ENCODE results near the gene PLEKHN1.

The PLEKHN1 gene

DNA sequence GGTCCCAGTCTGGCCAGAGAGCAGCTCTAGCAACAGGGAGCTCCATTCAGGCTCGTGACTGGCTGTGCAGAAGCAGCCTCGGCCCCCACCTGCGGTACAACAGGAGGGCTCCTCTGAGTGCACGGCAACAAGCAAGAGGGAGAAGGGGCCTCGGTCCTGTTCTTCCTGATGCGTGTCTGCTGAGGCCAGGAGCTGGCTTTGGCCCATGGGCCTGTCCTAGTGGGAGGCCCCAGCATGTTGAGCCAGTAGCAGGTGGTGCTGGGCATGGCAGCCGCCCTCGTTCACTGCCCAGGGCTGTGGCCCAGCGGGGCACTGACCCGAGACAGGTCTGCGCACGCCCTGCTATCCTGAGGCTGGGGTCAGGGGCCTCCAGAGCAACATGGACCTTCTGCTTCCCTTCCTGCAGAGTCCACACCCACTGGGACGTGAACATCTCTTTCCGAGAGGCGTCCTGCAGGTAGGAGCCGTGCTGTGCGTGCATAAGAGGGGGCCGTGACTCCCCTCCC lies 35.6 kb upstream of the PLEKHN1 start:
- Histone ChIP-seq H3K36me3 (ENCODE audit: control insufficient read depth, insufficient read depth, low read length) (no peaks in the 10 kb centered on the region), H3K27me3 (ENCODE audit: control insufficient read depth, insufficient read depth, low read length, poor library complexity, severe bottlenecking) (peaks cover 94% of the 10 kb centered on the region), H3K4me1 (ENCODE audit: control insufficient read depth, insufficient read depth, low read length) (peaks cover 23% of the 10 kb centered on the region), H3K27ac (ENCODE audit: insufficient read depth, low read depth, low read length, poor library complexity, severe bottlenecking) (no peak overlapping the region), H3K9me3 (ENCODE audit: control insufficient read depth, low read length) (no peaks in the 10 kb centered on the region), H3K4me3 (ENCODE audit: insufficient read depth, low read depth, low read length) (no peak overlapping the region)
- WGBS, 2 experiments = 68 to 69% methylated on average over 18 of the region's 18 CpGs

DNA sequence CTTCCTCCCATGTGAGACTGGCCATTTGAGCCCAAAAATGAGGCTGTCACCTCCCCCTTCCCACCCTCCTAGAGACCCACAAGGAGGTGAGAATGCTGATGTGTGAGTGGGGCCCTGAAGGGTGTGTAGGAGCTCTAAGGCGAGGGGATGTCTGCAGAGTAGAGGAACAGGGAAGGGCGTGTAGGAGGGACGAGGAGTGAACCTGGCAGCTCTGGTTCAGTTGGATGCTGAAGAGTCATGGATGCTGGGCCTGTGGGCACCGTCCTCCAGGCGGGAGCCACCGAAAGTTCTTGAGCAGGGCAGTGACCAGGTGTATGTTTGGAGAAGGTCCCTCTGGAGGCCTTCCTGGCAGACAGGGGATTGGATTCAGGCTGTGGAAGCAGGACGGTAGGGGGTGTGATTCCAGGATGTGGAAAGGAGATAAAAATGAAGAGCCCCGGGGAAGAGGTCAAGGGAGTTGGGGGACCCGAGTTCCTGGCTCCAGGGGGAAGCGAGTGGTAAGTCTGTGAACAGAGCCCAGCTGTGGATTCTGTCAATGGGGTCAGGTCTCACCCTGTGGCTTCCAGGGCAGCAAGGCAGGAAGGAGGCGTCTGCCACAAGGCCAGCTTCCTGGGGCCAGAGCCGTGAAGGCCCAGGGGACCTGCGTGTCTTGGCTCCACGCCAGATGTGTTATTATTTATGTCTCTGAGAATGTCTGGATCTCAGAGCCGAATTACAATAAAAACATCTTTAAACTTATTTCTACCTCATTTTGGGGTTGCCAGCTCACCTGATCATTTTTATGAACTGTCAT lies 34.7 kb upstream of the PLEKHN1 start:
- WGBS, 2 experiments = 71% methylated on average over 15 of the region's 15 CpGs
- Histone ChIP-seq H3K36me3 (ENCODE audit: control insufficient read depth, insufficient read depth, low read length) (no peaks in the 10 kb centered on the region), H3K27me3 (ENCODE audit: control insufficient read depth, insufficient read depth, low read length, poor library complexity, severe bottlenecking) (peaks cover 94% of the 10 kb centered on the region), H3K9me3 (ENCODE audit: control insufficient read depth, low read length) (no peaks in the 10 kb centered on the region), H3K4me1 (ENCODE audit: control insufficient read depth, insufficient read depth, low read length) (peaks cover 22% of the 10 kb centered on the region), H3K4me3 (ENCODE audit: insufficient read depth, low read depth, low read length) (no peak overlapping the region), H3K27ac (ENCODE audit: insufficient read depth, low read depth, low read length, poor library complexity, severe bottlenecking) (no peak overlapping the region)

- H3K4me3 ChIP-seq (ENCODE audit: insufficient read depth, low read depth, low read length) = no peak overlapping the region
- H3K4me1 ChIP-seq (ENCODE audit: control insufficient read depth, insufficient read depth, low read length) = peaks cover 22% of the 10 kb centered on the region
- H3K36me3 ChIP-seq (ENCODE audit: control insufficient read depth, insufficient read depth, low read length) = no peaks in the 10 kb centered on the region
- no peak overlapping the region for H3K27ac ChIP-seq (ENCODE audit: insufficient read depth, low read depth, low read length, poor library complexity, severe bottlenecking)
- H3K27me3 ChIP-seq (ENCODE audit: control insufficient read depth, insufficient read depth, low read length, poor library complexity, severe bottlenecking) = peaks cover 94% of the 10 kb centered on the region
- WGBS, 2 experiments = 43 to 44% methylated on average over 16 of the region's 16 CpGs
- H3K9me3 ChIP-seq (ENCODE audit: control insufficient read depth, low read length) = no peaks in the 10 kb centered on the region
Measured at GRCh38 chr1:932173-932510, 34.1 kb upstream of the PLEKHN1 start.

DNA sequence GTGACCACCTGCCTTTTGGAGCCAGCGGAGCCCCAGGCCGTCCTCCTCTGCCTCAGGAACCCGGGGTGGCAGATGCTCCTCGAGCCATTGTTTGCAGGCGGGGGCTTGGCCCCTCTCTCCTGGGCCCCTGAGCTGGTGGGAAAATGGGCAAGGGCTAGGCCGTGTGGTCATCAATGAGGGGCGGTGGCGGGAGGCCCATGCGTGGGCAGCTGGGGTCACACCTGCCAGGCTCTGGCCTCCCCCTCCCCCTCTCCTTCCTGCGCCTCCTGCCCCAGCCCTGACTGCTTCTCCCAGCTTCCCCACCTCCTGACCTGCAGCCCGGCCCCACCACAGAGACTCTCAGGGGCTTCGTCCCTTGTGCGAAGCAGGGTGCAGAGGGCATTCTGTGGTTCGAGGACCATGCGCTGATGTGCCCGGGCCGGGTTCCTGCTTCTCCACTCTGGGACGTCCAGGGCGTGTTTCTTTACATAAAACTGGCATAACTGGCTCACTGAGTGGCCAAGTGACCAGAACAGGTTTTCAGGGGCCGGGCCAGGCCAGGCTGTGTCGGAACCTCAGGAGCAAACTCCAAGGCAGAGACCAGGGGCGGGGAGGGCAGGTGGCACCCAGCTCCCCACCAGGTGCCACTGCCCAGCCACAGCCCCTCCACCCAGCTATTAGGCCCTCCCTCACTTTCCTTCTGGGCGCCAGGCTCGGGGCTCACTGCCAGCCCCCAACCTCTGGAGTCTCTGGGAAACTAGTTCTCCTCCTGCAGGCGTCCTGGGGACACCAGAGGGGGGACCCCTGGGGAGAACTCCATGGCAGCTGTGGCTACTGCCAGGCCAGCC lies 33.3 kb upstream of the PLEKHN1 start:
- no peak overlapping the region for H3K27ac ChIP-seq (ENCODE audit: insufficient read depth, low read depth, low read length, poor library complexity, severe bottlenecking)
- no peaks in the 10 kb centered on the region for H3K9me3 ChIP-seq (ENCODE audit: control insufficient read depth, low read length)
- H3K4me1 ChIP-seq (ENCODE audit: control insufficient read depth, insufficient read depth, low read length) = peaks cover 22% of the 10 kb centered on the region
- WGBS, 2 experiments = 75 to 77% methylated on average over 25 of the region's 25 CpGs
- peaks cover 94% of the 10 kb centered on the region for H3K27me3 ChIP-seq (ENCODE audit: control insufficient read depth, insufficient read depth, low read length, poor library complexity, severe bottlenecking)
- no peak overlapping the region for H3K4me3 ChIP-seq (ENCODE audit: insufficient read depth, low read depth, low read length)
- H3K36me3 ChIP-seq (ENCODE audit: control insufficient read depth, insufficient read depth, low read length) = no peaks in the 10 kb centered on the region

DNA sequence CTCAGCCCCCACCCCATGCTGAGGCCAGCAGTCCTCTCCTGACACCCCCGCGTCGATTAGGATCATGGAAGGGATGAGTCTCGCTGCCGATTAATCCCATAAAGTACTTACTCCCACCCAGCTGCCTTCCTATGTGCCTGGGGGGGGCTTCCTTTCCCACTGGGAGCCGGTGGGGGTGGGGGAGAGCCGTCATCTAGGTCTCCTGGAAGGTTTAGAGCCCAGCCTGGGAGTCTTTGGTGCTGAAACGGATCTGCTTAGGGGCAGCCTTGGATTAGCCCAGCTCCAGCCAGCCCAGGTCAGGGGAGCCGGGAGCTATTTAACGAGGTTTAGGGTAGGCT lies 32.7 kb upstream of the PLEKHN1 start:
- no peaks in the 10 kb centered on the region for H3K9me3 ChIP-seq (ENCODE audit: control insufficient read depth, low read length)
- 33 to 38% methylated on average over 10 of the region's 10 CpGs for WGBS, 2 experiments
- no peak overlapping the region for H3K4me3 ChIP-seq (ENCODE audit: insufficient read depth, low read depth, low read length)
- H3K27me3 ChIP-seq (ENCODE audit: control insufficient read depth, insufficient read depth, low read length, poor library complexity, severe bottlenecking) = peaks cover 94% of the 10 kb centered on the region
- H3K36me3 ChIP-seq (ENCODE audit: control insufficient read depth, insufficient read depth, low read length) = no peaks in the 10 kb centered on the region
- H3K4me1 ChIP-seq (ENCODE audit: control insufficient read depth, insufficient read depth, low read length) = peaks cover 25% of the 10 kb centered on the region
- no peak overlapping the region for H3K27ac ChIP-seq (ENCODE audit: insufficient read depth, low read depth, low read length, poor library complexity, severe bottlenecking)

DNA sequence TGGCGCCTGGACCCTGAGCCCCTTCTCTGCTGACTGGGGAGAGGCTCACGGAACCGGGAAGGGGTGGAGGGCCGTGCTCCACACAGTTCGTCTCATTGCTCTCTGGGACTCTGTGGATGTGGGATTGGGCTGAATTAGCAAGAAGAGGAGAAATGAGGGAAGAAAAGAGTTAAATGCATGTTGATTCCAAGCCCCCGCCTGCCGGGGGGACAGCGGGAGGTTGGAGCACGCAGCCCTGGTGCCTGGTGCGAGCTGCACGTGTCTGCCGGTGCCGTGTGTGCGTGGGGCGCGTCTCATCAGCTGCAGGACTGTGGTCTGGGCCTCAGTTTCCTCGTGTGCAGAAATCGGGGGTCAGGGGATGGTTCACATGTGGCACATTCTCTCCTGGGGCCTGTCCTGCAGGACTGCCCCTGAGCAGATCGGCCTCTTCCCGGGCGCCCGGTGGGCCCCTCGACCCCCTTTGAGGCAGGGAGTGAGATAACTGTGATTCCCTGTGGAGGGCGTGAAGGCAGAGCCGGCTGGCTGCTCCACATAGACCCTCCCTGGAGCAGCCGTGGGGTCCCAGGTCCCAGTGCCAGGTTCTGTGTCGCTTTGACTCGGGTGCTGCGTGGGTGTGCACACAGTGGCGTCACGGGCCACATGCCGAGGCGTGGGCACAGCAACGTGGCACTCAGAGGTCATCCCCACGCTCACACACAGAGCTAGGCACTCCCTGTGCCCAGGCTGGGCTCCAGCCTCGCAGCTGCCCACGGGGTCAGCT lies 31.1 kb upstream of the PLEKHN1 start:
- no peak overlapping the region for H3K27ac ChIP-seq (ENCODE audit: insufficient read depth, low read depth, low read length, poor library complexity, severe bottlenecking)
- H3K4me3 ChIP-seq (ENCODE audit: insufficient read depth, low read depth, low read length) = no peak overlapping the region
- no peaks in the 10 kb centered on the region for H3K36me3 ChIP-seq (ENCODE audit: control insufficient read depth, insufficient read depth, low read length)
- peaks cover 94% of the 10 kb centered on the region for H3K27me3 ChIP-seq (ENCODE audit: control insufficient read depth, insufficient read depth, low read length, poor library complexity, severe bottlenecking)
- 16 to 18% methylated on average over 37 of the region's 37 CpGs for WGBS, 2 experiments
- H3K4me1 ChIP-seq (ENCODE audit: control insufficient read depth, insufficient read depth, low read length) = peaks cover 39% of the 10 kb centered on the region
- no peaks in the 10 kb centered on the region for H3K9me3 ChIP-seq (ENCODE audit: control insufficient read depth, low read length)

GRCh38 chr1:935751-936231 lies 30.5 kb upstream of the PLEKHN1 start:
- Histone ChIP-seq H3K36me3 (ENCODE audit: control insufficient read depth, insufficient read depth, low read length) (no peaks in the 10 kb centered on the region), H3K9me3 (ENCODE audit: control insufficient read depth, low read length) (no peaks in the 10 kb centered on the region), H3K27me3 (ENCODE audit: control insufficient read depth, insufficient read depth, low read length, poor library complexity, severe bottlenecking) (peaks cover 94% of the 10 kb centered on the region), H3K27ac (ENCODE audit: insufficient read depth, low read depth, low read length, poor library complexity, severe bottlenecking) (no peak overlapping the region), H3K4me3 (ENCODE audit: insufficient read depth, low read depth, low read length) (no peak overlapping the region), H3K4me1 (ENCODE audit: control insufficient read depth, insufficient read depth, low read length) (peaks cover 43% of the 10 kb centered on the region)
- WGBS, 2 experiments = 4% methylated on average over 30 of the region's 30 CpGs

DNA sequence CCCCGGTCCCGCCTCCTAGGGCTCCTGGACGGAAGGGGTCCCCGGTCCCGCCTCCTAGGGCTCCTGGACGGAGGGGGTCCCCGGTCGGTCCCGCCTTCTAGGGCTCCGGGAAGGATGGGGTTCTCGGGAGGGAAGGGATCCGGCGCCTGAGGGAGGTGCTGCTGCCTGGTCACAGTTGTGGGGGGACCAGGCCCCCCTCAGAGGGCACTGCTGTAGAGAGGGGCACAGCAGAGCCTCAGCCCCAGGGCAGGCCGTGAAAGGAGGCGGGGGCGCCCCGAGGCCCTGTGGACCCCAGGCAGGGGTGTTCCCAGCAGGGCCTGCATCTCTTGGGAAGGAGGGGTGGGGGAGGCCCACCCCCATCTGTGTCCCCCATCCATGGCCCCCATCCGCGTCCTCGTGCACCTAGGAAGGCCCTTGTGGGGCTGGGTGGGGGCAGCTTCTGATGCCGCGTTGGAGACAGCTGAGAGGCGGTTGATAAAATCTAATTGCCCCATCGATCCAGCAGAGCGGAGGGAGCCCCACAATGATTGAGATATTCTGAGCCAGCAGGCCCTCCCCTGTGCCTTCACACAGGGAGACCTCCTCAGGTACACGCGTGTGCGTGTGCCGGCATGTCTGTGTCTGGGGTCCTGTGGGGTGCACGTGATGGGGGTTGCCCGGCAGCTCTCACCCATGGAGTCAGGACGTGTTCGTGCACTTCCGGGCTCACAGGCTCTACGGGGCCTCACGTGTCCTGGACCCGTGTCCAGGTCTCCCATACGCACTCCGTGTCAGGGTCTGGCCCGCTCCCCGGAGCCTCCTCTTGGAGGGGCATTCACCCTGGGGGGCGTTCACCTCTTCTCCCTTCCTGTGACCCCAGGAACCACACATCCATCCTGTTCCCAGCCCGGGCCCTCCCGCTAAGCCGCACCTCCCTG lies 29.7 kb upstream of the PLEKHN1 start:
- WGBS, 2 experiments = 76% methylated on average over 45 of the region's 45 CpGs
- Histone ChIP-seq H3K4me1 (ENCODE audit: control insufficient read depth, insufficient read depth, low read length) (peaks cover 51% of the 10 kb centered on the region), H3K27ac (ENCODE audit: insufficient read depth, low read depth, low read length, poor library complexity, severe bottlenecking) (no peak overlapping the region), H3K4me3 (ENCODE audit: insufficient read depth, low read depth, low read length) (no peak overlapping the region), H3K9me3 (ENCODE audit: control insufficient read depth, low read length) (no peaks in the 10 kb centered on the region), H3K36me3 (ENCODE audit: control insufficient read depth, insufficient read depth, low read length) (no peaks in the 10 kb centered on the region), H3K27me3 (ENCODE audit: control insufficient read depth, insufficient read depth, low read length, poor library complexity, severe bottlenecking) (peaks cover 94% of the 10 kb centered on the region)

DNA sequence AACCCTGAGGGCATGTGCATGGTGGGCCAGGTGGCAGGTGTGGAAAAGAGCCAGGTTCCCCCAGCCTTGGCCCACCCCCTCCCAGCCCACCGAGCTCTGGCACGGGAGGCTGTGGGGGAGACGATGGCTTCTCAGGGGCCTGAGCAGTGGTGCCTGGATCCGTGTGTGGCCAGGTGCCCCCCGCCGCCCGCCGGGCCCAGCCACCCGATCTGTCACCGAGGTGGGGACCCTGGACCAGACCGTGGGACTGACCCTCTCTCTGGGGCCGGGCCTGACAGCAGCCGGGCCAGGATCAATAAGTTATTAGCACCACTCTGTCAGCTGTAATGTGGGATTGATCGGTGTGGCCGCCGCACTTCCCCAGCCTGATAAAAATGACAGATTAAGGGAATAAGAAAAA lies 28.8 kb upstream of the PLEKHN1 start:
- H3K9me3 ChIP-seq (ENCODE audit: control insufficient read depth, low read length) = no peaks in the 10 kb centered on the region
- H3K27ac ChIP-seq (ENCODE audit: insufficient read depth, low read depth, low read length, poor library complexity, severe bottlenecking) = no peak overlapping the region
- no peaks in the 10 kb centered on the region for H3K36me3 ChIP-seq (ENCODE audit: control insufficient read depth, insufficient read depth, low read length)
- no peak overlapping the region for H3K4me3 ChIP-seq (ENCODE audit: insufficient read depth, low read depth, low read length)
- WGBS, 2 experiments = 87 to 89% methylated on average over 16 of the region's 16 CpGs
- peaks cover 94% of the 10 kb centered on the region for H3K27me3 ChIP-seq (ENCODE audit: control insufficient read depth, insufficient read depth, low read length, poor library complexity, severe bottlenecking)
- peaks cover 53% of the 10 kb centered on the region for H3K4me1 ChIP-seq (ENCODE audit: control insufficient read depth, insufficient read depth, low read length)
